GM12878 (cell line): Measurements from ENCODE around the gene XYLB. TPM values are rescaled to one million over a fixed set of nuclear protein-coding genes. Genes with fewer than 3 reads are reported as not detected.

Experiments used
- ATF3 ChIP-seq: IDR thresholded peaks from 2 replicates; pipeline ENCODE4 v1.6.1; 2011; ENCODE audit warnings: low read depth, mild to moderate bottlenecking, low read length, moderate library complexity, borderline replicate concordance; ENCODE audit errors: extremely low read depth
- ATF7 ChIP-seq: fragments of 450-650 bp; IDR thresholded peaks from 2 replicates; pipeline ENCODE4 v1.6.1; 2016; ENCODE audit warnings: low read depth, mild to moderate bottlenecking
- CEBPZ ChIP-seq: fragments of 150-350 bp; IDR thresholded peaks from 2 replicates; pipeline ENCODE4 v1.6.1; 2016; ENCODE audit warnings: low read depth, low read length
- JUNB ChIP-seq: IDR thresholded peaks from 2 replicates; pipeline ENCODE4 v1.6.1; 2016; ENCODE audit warnings: antibody characterized with exemption, mild to moderate bottlenecking
- POLR2A ChIP-seq: IDR thresholded peaks from 2 replicates; pipeline ENCODE4 v1.6.1; 2011; ENCODE audit warnings: low read depth, mild to moderate bottlenecking, low read length
- POU2F2 ChIP-seq: IDR thresholded peaks from 3 replicates; pipeline ENCODE4 v1.6.1; 2011; ENCODE audit warnings: low read depth, mild to moderate bottlenecking, low read length, borderline replicate concordance
- SKIL ChIP-seq: fragments of 450-650 bp; IDR thresholded peaks from 2 replicates; pipeline ENCODE4 v1.6.1; 2017; ENCODE audit warnings: mild to moderate bottlenecking, low read depth, inconsistent platforms; ENCODE audit not compliant: poor library complexity, severe bottlenecking
- ZNF217 ChIP-seq: fragments of 450-650 bp; IDR thresholded peaks from 2 replicates; pipeline ENCODE4 v1.6.1; 2017; ENCODE audit warnings: antibody characterized with exemption, mild to moderate bottlenecking
- polyA plus RNA-seq, 11 experiments: library from polyadenylated mRNA; depleted of rRNA in 4 of 11; unstranded in 6 of 11; stranded (reverse) in 5 of 11; fragments of >200 nt; fragmentation: Nextera tagmentation in 4 of 11; fragmentation: Illumina TruSeq in 1 of 11; extraction: Ambion mirVana in 4 of 11; extraction: Trizol in 1 of 11; gene quantifications; 1 replicate in 1 of 11; 2 replicates in 10 of 11; pipeline versions ENCODE4 v1.2.1 to v1.2.3, GENCODE V29; 2011 to 2016; ENCODE audit warnings: inconsistent platforms in 2 of 11, missing spikeins in 2 of 11, low read depth in 1 of 11
- total RNA-seq, 4 experiments: library from RNA; depleted of rRNA in 3 of 4; stranded (reverse); fragments of >200 nt in 3 of 4; fragmentation: Illumina TruSeq in 1 of 4; extraction: Trizol in 1 of 4; gene quantifications; 2 replicates each; pipeline versions ENCODE4 v1.2.1 to v1.2.3, GENCODE V29; 2013 to 2021

The XYLB gene
- total and polyA plus RNA-seq, 10 of the 15 experiments (the other 5 are each of a cell fraction or from before 2014, with no cell fraction given) = 0.60 to 6.1 (median 3.5) TPM

GRCh38 chr3:38349684-38350359 is 3.2 kb downstream of the XYLB start (continued):
- TF ChIP-seq CEBPZ (no peak), ATF7 (no peak), POLR2A (no peak), ZNF217 (no peak), SKIL (no peak), ATF3 (no peak), JUNB (no peak), POU2F2 (no peak)
- TF ChIP-seq, all 136 proteins: peak for 0
